MM.1S (cell line): ENCODE measurements around the gene LHFPL2.

Experiments
- CTCF ChIP-seq: fragments of 300-600 bp; sonication (generic); IDR thresholded peaks from 2 replicates; pipeline ENCODE4 v1.5.1; 2016; ENCODE audit warnings: antibody characterized with exemption, low read length, mixed read lengths
- EZH2 ChIP-seq: fragments of 300-600 bp; sonication (generic); optimal IDR thresholded peaks from 2 replicates; pipeline ENCODE3; 2017; ENCODE audit warnings: low read depth, mild to moderate bottlenecking, antibody characterized with exemption, low read length, mixed read lengths
- EZH2phosphoT487 ChIP-seq: fragments of 300-600 bp; sonication (generic); IDR thresholded peaks from 2 replicates; pipeline ENCODE4 v1.6.1; 2018; ENCODE audit warnings: antibody characterized with exemption, low read length

- TF ChIP-seq EZH2: no peak
- TF ChIP-seq CTCF: no peak
- TF ChIP-seq EZH2phosphoT487: no peak
Observed at GRCh38 chr5:78573318-78573717, 75.3 kb downstream of the LHFPL2 start.
